HepG2 (cell line): ENCODE data around the gene PTRHD1. TPM values are rescaled to one million over a fixed set of nuclear protein-coding genes. Genes with fewer than 3 reads are reported as not detected.

Source experiments
- ATAC-seq: fragments of 200-7000 bp; cut with Tn5 transposase; 3 replicates; pipeline ENCODE4 v1.9.1; 2020; ENCODE audit warnings: mild to moderate bottlenecking, moderate library complexity
- BruUV-seq: library from RNA; stranded (reverse); fragments of 400-500 nt; replicated peaks from 2 replicates; lab custom pipeline; 2021; lab: Mats Ljungman, UMichigan
- CTCF ChIA-PET: fragments of 300-600 bp; formaldehyde crosslinking; extraction: SDS; loops from one replicate; lab custom pipeline; 2021; ENCODE audit warnings: low total read pairs, inconsistent platforms, low intra/inter-chr PET ratio; lab: Yijun Ruan, JAX
- POLR2A ChIA-PET: fragments of 350-600 bp; sonication (Branson Sonifier 250); formaldehyde crosslinking; loops from one replicate; lab custom pipeline; 2020; ENCODE audit warnings: antibody characterized with exemption, inconsistent platforms; lab: Yijun Ruan, JAX
- DNase-seq: peaks from one replicate; pipeline ENCODE4 v3.0.0-alpha.2; 2015; ENCODE audit warnings: low spot score
- FAIRE-seq: peaks from 3 replicates; lab custom pipeline; 2011; peaks lifted over from hg19 to GRCh38; lab: Jason Lieb, UNC
- H2AFZ ChIP-seq: one replicate; pipeline ENCODE4 v1.6.1; 2011; ENCODE audit warnings: low read length, inconsistent platforms
- H3K27ac ChIP-seq: fragments of 300-600 bp; 3 replicates; pipeline ENCODE4 v1.8.0; 2011; ENCODE audit warnings: mixed run types, mild to moderate bottlenecking, mixed read lengths, low read length, inconsistent platforms; ENCODE audit not compliant: insufficient read depth; ENCODE audit errors: extremely low read length
- H3K27me3 ChIP-seq, 2 experiments: fragments of 200-600 bp in 1 of 2; 2 replicates in 1 of 2; 3 replicates in 1 of 2; pipeline versions ENCODE4 v1.6.0 to v1.8.0; 2011; ENCODE audit warnings: low read length in 2 of 2, mild to moderate bottlenecking in 2 of 2, moderate library complexity in 2 of 2, inconsistent platforms in 1 of 2; ENCODE audit not compliant: insufficient read depth in 2 of 2, control insufficient read depth in 1 of 2
- H3K36me3 ChIP-seq, 2 experiments: fragments of 200-600 bp in 1 of 2; replicated peaks in 1 of 2; 2 replicates in 1 of 2; 3 replicates in 1 of 2; pipeline versions ENCODE4 v1.5.1 to v1.8.0; 2011; ENCODE audit warnings: low read length in 2 of 2, inconsistent platforms in 1 of 2; ENCODE audit not compliant: insufficient read depth in 2 of 2, control insufficient read depth in 1 of 2
- H3K4me1 ChIP-seq: 2 replicates; pipeline ENCODE4 v1.5.1; 2012; ENCODE audit warnings: low read length, inconsistent platforms; ENCODE audit not compliant: insufficient read depth
- H3K4me2 ChIP-seq: 2 replicates; pipeline ENCODE4 v1.6.0; 2011; ENCODE audit warnings: low read depth, low read length, inconsistent platforms
- H3K4me3 ChIP-seq, 3 experiments: fragments of 200-600 bp in 1 of 3; sonication (generic), shearing (Covaris generic) in 1 of 3; replicated peaks in 1 of 3; 2 replicates each; pipeline ENCODE4 v1.5.1; 2011 to 2016; ENCODE audit warnings: low read length in 3 of 3, inconsistent platforms in 2 of 3, low read depth in 2 of 3, mild to moderate bottlenecking in 2 of 3, control low read depth in 1 of 3, mixed read lengths in 1 of 3; ENCODE audit not compliant: insufficient read depth in 1 of 3
- H3K79me2 ChIP-seq: one replicate; pipeline ENCODE4 v1.6.1; 2011; ENCODE audit warnings: low read length, inconsistent platforms; ENCODE audit not compliant: insufficient read depth
- H3K9ac ChIP-seq: 2 replicates; pipeline ENCODE4 v1.6.0; 2011; ENCODE audit warnings: mild to moderate bottlenecking, low read depth, low read length, inconsistent platforms; ENCODE audit not compliant: insufficient read depth
- H3K9me3 ChIP-seq: 2 replicates; pipeline ENCODE4 v1.5.1; 2012; ENCODE audit warnings: mild to moderate bottlenecking, low read length
- H4K20me1 ChIP-seq: 2 replicates; pipeline ENCODE4 v1.6.0; 2011; ENCODE audit warnings: inconsistent platforms, mild to moderate bottlenecking, low read length, moderate library complexity; ENCODE audit not compliant: insufficient read depth
- CTCF ChIP-seq: sonication (generic); formaldehyde crosslinking; IDR thresholded peaks from 2 replicates; pipeline ENCODE4 v1.5.0; 2020; ENCODE audit warnings: mild to moderate bottlenecking, missing genetic modification reagents, moderate library complexity
- ELF3 ChIP-seq: IDR thresholded peaks from 2 replicates; pipeline ENCODE4 v1.6.1; 2016; ENCODE audit warnings: missing genetic modification reagents, missing compliant biosample characterization
- SMC3 ChIP-seq: IDR thresholded peaks from 2 replicates; pipeline ENCODE4 v1.6.1; 2011; ENCODE audit warnings: low read length, improper control_type of control experiment
- STAG1 ChIP-seq: sonication (generic); formaldehyde crosslinking; IDR thresholded peaks from 2 replicates; pipeline ENCODE4 v1.4.0; 2020; ENCODE audit warnings: missing genetic modification reagents
- TEAD3 ChIP-seq: optimal IDR thresholded peaks from 2 replicates; pipeline ENCODE3; 2016; ENCODE audit warnings: borderline replicate concordance
- U2AF2 ChIP-seq: fragments of 200-400 bp; formaldehyde crosslinking; IDR thresholded peaks from 2 replicates; pipeline ENCODE4 v1.6.1; 2017; ENCODE audit warnings: low read depth, mild to moderate bottlenecking, low read length
- WGBS: methylation state at CpG from one replicate; pipeline ENCODE4 v1.1.6; 2017; ENCODE audit warnings: low lambda C conversion rate; 5-methylcytosine and 5-hydroxymethylcytosine counted together
- in situ Hi-C: cut with HindIII; loops from 2 replicates; pipeline ENCODE4 v1.10.0; 2017; ENCODE audit warnings: low pct_unique_long_range_greater_than_20kb; ENCODE audit not compliant: extremely low pct_ligation_motif_present
- intact Hi-C: fragments of 100-400 bp; cut with micrococcal nuclease; formaldehyde crosslinking; loops from one replicate; pipeline ENCODE4 v1.10.0; 2022; ENCODE audit not compliant: unreplicated experiment
- polyA plus RNA-seq, 8 experiments: library from polyadenylated mRNA; depleted of rRNA in 3 of 8; stranded (reverse) in 7 of 8; unstranded in 1 of 8; fragments of >200 nt; fragmentation: Illumina TruSeq in 4 of 8; extraction: Trizol in 4 of 8; gene quantifications; 2 replicates each; pipeline versions ENCODE4 v1.2.1 to v1.2.3, GENCODE V29; 2011 to 2016; ENCODE audit warnings: low read depth in 4 of 8, missing spikeins in 1 of 8, mixed read lengths in 1 of 8; ENCODE audit not compliant: insufficient read depth in 1 of 8
- total RNA-seq, 5 experiments: library from RNA; depleted of rRNA; stranded (reverse); fragments of >200 nt; fragmentation: Illumina TruSeq; extraction: Trizol; gene quantifications; 2 replicates each; pipeline ENCODE4 v1.2.3, GENCODE V29; 2016; ENCODE audit warnings: low read depth in 1 of 5

The PTRHD1 gene
- total and polyA plus RNA-seq, 2 of the 13 experiments (the other 11 are each of a cell fraction or from before 2014, with no cell fraction given) = 72.6 to 90.8 TPM

- Histone ChIP-seq H3K79me2 (no peaks in the 10 kb centered on the region), H3K9ac (no peak overlapping the region), H3K27ac (no peak overlapping the region), H3K4me3 (no peak overlapping the region), H3K4me2 (no peak overlapping the region), H3K9me3 (no peaks in the 10 kb centered on the region), H3K36me3 (no peaks in the 10 kb centered on the region), H3K27me3 (peaks cover 14 to 40% of the 10 kb centered on the region in 2 experiments; a peak in 3 of 5 replicates), H2AFZ (no peak overlapping the region), H3K4me1 (peaks cover 23% of the 10 kb centered on the region), H4K20me1 (no peaks in the 10 kb centered on the region)
- intact Hi-C loops (no loop called here), in situ Hi-C loops (no loop called here)
- CTCF ChIA-PET = no interaction called here
- POLR2A ChIA-PET = interaction anchor here (0.6 kb wide), 1 partner anchor 54 kb away, joined by 3 read pairs; no protein-coding TSS in a partner anchor
- BruUV-seq = no TSS peak
- DNase-seq = no peak
- TF ChIP-seq ELF3 (CRISPR knock-in tag) (no peak), STAG1 (CRISPR knock-in tag) (peak; percentile 56), U2AF2 (no peak), TEAD3 (CRISPR knock-in tag) (peak; percentile 25), SMC3 (0 out of 2 replicates have a peak, but pooled peaks have one; percentile 23), CTCF (CRISPR knock-in tag) (peak; percentile 55)
- ATAC-seq = no peak
- 59% methylated on average over 5 of the region's 5 CpGs for WGBS
- FAIRE-seq = peak; percentile 12
Measured at GRCh38 chr2:24830351-24830750, 37.2 kb upstream of the PTRHD1 start.
